ENCODE measurements around the gene MRPL39.
A peak's percentile ranks its signal among the peaks of the same experiment; 100 is the strongest.

The MRPL39 gene

GRCh38 chr21:25608044-25608737 lies 910 bp upstream of the MRPL39 start:
- peak; percentile 73 for DNase-seq

DNA sequence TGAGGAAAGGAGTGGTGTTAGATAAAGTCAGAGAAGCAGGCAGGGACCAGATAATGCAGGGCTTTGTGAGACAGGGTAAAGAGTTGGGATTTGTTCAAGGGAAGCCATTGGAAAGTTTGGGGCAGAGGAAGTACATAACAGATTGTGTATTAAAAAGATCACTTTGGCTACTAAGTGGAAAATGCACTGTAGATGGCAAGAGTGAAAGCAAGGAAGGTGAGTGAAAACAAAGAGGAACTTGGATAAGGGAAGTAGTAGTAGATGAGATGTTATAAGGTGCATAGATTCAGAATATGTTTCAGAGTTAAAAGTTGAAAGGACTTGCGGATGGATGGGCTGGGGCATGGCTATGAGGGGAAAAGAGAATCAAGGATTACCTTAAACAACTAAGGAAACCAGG lies 17.4 kb downstream of the MRPL39 start:
- no peak for DNase-seq

GRCh38 chr21:25586791-25587190 lies 20.5 kb downstream of the MRPL39 start:
- DNase-seq = no peak

GRCh38 chr21:25586326-25586725 lies 21.0 kb downstream of the MRPL39 start:
- DNase-seq = no peak

DNA sequence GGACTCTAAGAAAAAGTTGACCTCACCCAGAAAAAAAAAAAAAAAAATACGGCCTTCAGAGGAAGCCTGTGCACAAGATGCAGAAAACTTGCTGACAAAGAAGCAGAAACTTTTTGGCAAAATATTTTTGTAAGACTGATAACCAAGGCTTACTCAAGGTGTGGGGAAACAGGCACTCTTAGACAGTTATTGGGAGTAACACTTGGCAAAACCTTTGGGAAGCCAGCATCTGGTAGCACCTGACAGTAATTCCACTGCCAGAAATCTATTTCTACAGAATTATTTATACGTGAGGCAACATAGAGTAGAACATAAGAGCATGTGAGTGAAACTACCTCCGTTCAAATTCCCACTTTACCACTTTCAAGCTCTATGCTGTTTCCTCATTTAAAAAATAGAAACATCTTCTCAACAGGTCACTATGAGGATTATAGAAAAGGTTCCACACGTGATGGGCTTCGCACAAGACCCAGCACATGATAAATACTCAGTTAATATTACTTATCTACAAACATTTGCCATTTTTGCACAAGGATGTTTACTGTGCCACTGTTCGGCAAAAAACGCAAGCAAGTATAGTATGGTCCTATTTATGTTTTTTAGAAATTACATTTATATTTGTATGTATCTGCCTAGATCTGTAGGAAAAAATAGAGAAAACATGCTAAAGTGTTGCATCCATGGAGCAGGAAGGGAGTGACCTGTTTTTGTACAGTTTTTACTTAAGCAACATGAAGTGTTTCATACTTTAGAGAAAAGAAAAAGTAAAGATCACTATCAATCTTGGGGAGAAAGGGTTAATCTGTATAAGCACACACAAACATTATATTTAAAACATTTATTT lies 22.2 kb downstream of the MRPL39 start:
- DNase-seq = no peak

GRCh38 chr21:25583370-25584130 lies 23.7 kb downstream of the MRPL39 start:
- DNase-seq = no peak

DNA sequence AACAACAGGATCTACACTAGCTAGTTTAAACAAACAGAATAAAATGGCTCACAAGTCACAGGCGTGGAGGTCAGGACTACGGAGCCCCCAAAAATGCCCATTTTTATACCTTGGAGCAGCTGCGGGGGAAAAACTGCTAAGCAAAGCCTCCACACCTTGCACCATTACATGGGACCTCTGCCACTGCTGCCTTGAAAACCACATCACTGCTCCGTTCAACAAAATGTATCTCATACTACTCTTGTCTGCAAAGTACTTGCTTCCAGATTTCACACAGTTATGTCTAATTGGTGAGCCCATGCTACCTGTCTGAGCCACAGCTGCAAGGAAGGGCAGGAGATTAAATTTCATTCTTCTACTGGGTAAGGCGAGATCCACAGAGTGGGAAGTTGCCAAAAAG lies 24.4 kb downstream of the MRPL39 start:
- DNase-seq = no peak

GRCh38 chr21:25582164-25582790 lies 25.0 kb downstream of the MRPL39 start:
- DNase-seq = no peak

- DNase-seq = no peak
Observed at GRCh38 chr21:25581582-25581981, 25.7 kb downstream of the MRPL39 start.

DNA sequence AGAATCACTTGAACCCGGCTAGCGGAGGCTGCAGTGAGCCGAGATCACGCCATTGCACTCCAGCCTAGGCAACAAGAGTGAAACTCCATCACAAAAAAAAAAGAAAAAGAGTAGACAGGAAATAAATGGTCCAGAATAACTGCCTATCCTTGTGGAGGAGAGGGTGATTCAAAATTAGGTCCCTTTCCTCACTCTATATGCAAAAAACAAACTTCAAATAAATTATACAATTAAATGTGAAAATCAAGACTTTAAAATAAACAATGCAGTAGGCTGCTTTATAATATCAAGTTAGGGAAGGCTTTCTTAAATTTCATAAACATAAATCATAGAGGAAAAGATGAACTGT lies 26.4 kb downstream of the MRPL39 start:
- no peak for DNase-seq

DNA sequence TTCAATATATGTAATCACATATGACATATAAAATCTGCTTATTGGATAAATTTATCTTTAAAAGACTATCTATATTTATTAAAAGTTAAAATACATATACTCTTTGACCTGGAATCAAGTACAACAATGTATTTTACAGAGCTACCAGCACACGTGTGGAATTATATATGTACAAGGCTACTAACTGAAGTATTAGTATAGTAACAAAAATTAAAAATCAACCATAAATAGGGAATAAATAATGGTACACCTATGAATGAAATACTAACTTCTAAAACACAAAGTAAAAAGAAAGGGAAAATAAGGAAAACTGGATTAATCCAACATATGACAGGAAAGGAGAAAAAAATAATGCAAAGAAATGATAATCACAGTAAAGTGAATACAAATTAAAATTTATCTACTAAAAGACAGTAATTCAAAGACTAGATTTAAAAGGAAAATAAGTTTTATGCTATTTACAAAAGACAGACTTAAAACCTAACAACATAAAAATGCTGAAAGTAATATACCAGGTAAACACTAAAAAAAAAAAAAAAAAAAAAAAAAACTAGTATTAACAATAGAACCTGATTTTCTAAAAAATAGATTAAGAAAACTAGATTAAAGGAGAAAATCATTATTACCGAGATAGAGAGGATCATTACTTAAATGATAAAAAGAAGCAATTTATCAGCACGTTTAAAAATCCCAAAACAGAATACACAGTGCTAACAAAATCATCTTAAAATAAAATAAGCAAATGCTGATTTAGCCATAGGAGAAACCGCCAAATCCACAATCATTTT lies 27.9 kb downstream of the MRPL39 start:
- no peak for DNase-seq

- DNase-seq = no peak
Observed at GRCh38 chr21:25578056-25578961, 29.0 kb downstream of the MRPL39 start.

GRCh38 chr21:25577424-25578055 lies 29.7 kb downstream of the MRPL39 start:
- no peak for DNase-seq

- DNase-seq = no peak
Observed at GRCh38 chr21:25573409-25574206, 33.7 kb downstream of the MRPL39 start.

DNA sequence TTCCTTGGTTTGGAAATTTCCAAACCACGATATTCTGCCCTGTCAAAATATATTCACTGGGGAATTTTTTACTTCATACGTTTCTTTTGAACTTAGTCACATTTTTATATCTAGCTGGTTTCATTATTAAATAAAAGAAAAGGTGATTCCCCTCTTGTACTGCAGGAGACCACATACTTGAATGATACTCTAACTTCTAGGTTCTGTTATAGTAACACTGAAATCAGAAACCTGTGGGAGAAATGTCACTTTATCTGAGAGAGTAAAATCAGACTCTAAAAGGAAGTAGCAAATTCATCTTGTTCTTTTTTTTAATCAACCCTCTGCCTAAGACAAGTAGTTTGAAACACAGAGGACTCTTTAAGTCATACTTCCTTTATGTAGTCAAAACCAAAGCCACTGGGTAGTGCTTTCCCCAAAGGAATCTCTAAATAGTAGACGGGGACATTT lies 34.4 kb downstream of the MRPL39 start:
- DNase-seq = no peak

DNA sequence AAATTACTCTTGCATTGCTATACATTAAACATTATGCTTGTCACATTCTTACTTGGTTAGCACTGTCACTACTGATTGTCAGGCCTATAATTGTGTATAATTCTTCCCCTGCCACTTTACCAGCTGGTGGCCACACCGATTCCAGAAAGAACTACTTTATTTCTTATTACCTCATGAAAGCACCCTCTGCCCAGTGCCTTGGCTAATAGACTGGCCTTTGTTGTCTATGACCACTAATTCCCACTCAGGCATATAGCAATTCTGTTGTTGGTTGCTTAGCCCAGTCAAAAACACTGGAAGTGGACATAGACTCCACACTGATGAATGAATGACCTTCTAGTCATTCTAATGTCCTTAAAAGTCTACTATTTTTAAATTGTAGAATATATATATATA lies 35.6 kb downstream of the MRPL39 start:
- no peak for DNase-seq

DNA sequence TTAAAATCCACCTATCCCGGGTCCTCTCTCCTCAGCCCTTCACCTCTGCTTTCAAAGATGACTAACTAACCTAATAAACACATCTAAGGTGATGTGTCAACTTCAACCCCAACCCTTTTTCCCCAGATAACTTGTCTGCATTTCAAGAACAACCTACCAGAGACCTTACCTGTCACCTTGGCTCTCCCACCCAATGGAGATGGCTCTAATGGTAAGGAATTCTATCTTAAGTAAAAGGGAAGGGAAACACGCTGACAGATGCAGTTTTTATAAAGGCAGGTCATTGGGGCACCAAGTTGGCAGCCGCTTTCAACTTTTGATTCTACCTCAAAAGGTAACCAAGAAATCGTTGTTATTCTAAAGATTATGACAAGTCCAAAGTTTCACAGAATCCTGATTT lies 37.6 kb downstream of the MRPL39 start:
- no peak for DNase-seq

- DNase-seq = no peak
Observed at GRCh38 chr21:25569084-25569483, 38.2 kb downstream of the MRPL39 start.

GRCh38 chr21:25568246-25568645 lies 39.0 kb downstream of the MRPL39 start:
- DNase-seq = no peak

- no peak for DNase-seq
Observed at GRCh38 chr21:25567472-25567871, 39.8 kb downstream of the MRPL39 start.

Data from midbrain (tissue), 1 donor.